HG03095 (cell line): ENCODE measurements around the gene CPE.

ENCODE experiments used
- ATAC-seq: cut with Tn5 transposase; IDR thresholded peaks from one replicate; pipeline ENCODE4 v1.9.1; 2021; ENCODE audit warnings: moderate library complexity; ENCODE audit not compliant: unreplicated experiment

Gene CPE

DNA sequence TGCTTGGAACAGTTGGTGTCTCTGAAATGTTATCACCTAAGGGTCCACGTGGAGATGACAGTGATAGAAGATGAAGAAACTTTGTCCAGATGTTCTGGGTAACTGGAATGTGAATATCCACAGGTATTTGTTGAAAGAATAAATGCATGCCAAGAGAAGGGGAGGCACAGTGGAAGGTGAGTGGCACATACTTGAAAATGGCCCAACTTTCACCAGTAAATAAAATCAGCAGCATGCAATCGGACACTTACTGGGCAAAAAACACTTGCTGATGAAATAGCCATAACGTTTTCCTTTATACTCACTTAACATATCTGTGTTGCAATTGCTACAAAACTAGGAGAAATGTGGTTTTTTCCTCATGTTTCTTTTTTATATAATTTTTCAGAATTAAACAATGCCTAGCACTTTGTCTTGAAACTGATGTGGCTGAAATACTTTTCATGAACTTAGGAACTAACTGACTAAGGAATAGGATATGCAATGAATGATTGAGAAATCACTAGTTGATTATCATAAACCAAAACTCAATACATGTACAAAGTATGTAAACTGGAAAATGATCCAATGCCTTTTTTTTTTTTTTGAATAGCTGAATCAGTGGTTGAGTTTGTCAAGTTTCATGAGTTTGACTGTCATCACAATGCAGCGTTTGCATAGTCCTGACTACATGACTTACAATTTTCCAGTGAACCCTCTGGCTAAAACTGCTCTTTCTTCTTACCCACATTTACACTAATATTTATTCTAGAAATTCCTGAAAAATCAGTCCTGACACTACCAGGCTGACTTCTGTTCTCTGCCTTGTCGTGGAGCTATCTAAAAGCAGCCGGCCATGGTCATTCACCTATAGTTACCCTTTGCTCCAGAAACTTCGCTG lies 127.4 kb downstream of the CPE start:
- no peak for ATAC-seq

DNA sequence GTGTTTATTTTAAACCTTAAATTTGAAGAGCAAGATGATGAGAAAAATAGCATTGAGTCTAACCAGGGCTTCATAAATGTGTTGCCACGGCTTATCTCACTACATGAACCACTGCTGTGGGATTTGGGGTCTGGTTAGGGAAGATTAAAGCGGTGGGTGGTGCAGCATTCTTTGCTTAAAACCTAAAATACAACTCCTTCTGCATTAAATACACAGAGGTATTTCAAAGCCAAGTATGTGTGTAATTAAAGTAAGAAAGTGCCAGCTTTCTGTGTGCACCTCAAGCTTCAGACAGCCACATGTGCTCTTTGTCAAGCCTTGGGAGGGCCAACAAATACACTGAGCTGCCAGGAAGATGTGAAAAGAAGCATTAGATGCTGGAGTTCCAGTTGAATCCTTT lies 128.0 kb downstream of the CPE start:
- no peak for ATAC-seq

DNA sequence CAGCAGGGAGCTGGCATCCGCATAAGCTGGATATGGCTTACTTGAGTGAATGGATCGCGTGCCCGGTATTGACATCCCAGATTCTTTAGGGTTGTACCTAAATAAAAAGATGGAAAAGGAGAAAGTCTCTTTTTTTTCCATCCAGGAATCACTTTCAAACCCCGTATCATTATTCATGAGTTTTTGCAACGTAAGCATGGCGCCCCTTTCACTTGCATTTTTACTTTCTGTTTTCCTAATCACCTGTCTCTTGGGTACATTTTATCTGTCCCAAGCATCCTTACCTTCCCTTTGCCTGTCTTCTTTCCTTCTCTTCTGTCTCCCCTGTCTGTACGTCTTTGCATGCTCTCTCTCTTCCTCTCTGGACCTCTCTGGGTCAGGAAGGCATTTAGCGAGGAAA lies 128.6 kb downstream of the CPE start:
- no peak for ATAC-seq

DNA sequence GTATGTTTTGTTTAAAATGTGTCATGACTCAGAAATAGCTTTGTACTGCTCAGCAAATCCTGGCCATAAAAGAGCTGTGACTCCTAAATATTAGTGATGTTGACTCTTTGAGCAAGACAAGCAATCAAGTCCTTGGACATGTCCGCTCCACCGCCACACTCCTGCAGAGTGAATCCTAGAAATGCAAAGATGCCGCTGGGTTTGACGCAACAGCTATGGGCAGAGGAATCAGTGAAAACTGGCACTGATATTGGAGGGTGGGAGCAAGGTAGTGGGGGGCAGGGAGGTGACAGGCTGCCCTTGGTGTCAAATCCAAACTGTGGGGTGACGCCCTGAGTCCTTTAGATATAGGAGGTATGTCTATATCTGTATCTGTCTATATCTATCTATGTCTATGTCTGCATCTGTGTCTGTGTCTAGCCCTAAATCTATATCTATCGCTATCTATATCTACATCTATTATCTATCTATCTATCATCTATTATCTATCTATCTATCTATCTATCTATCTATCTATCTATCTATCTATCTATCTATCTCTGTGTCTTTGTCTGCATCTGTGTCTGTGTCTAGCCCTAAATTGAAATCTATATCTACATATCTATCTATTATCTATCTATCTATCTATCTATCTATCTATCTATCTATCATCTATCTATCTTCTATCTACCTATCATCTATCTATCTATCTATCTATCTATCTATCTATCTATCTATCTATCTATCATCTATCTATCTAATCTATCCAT lies 129.7 kb downstream of the CPE start:
- no peak for ATAC-seq

DNA sequence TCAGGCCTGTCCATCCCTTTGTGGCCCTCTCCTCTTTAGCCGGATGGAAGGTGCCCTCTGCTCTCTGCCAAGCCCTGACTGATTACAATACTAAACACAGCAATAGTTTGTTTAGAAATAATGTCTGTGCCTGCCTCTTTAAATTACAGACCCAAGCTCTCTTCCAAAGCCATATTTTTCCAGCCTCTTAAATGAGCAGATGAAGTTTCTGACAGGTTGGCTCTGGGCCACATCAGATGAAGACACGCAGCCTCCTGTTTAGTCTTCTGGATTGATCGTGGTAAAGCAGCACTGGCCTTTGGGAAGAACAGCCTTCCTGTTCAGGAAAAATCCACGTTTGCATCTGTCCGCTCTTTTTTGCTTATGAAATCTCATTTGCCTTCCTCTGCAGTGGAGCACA lies 133.6 kb downstream of the CPE start:
- ATAC-seq: no peak

DNA sequence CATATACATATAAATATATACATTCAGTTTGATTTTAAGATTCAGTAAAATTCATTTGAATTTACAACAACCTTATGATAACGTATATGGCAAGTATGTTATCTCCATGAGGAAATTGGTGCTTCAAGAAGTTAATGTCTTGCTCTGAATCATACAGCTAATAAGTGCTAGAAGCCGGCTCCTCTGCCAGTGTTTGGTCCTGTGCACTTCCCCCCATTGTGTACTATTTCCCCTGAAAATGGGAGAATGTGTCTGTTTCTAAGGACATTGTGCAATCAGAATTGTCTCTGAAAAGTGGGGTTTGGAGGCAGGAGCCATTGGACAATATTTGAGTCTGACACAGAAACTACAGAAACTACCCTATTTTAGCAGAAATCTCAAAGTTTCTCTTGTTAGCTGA lies 135.9 kb downstream of the CPE start:
- no peak for ATAC-seq

DNA sequence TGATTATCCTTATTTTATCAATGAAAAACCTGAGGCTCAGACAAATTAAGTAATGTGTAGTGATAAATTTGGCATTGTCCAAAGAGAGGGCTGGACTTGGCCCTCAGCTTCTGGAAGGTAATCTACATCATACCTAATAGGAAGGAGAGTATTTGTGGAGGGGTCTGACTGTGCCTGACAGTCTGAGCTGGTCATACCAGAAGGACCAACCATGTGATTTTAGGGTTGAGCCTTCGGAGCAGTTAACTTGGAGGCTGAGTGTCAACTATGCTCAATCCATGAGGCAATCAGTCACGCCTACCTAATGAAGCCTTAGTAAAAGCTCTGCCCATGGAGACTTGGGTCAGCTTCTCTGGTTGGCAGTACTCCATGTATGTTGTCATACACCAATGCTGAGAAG lies 136.4 kb downstream of the CPE start:
- no peak for ATAC-seq

DNA sequence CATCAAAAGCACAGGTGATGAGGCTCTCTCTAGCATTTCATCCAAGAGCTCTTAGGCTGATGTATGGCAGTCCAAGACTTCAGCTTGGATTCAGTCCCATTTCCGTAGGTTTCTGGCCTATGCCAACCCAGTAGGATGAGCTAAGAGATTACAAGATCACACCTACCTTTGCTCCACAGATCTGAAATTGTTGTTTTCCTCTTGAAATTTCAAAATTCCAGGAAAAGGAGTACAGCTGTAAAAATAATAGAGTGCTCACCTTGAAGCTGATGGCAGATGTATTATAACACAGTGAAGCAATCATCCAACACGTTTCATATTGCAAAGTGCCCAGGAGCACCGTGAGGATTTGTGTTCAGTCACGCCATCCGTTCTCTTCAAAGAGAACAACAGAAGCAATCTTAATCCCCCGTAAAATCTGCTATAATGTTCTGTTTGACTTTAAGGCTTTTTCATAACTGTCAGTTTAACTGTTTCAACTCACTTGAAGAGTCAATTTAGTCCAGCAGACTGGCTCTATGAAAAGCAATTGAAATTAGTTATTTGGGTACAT lies 137.5 kb downstream of the CPE start:
- no peak for ATAC-seq

DNA sequence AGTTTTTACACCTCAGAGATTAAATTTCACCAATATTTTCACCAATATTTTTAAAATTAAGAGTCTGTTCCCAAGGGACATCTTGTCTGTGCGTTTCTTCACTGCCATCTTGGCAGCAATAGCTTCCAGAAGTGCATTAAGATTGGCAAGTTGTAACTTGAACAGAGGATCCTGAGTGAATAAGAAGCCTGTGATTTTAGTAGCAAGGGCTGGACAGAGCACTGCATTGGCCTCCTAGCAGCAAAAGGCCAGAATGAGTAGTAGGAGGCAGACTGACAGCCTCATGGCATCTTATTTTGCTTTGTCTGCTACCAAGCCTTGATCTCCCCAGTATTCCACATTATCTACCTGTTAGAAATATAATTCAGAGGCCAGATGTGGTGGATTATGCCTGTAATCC lies 138.4 kb downstream of the CPE start:
- no peak for ATAC-seq

DNA sequence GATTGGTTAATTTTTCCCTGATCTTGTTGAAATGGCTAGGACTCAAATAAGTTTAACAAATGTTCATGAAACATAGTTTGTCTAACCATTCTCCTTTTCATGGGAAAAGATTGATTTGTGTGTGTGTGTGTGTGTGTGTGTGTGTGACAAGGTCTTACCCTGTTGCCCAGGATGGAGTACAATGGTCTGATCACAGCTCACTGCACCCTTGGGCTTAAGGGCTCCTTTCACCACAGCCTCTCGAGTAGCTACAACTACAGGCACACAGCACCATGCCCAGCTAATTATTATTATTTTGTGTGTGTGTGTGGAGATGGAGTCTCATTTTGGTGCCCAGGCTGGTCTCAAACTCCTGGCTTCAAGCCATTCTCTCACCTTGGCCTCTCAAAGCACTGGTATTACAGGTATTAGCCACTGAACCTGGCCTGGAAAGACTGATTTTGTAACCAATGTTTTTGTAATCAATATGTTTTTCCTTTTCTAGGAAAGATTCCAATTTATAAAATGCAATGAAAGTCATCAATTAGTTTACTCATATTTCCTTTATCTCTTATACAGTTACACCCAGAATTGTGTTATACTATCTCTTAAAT lies 139.3 kb downstream of the CPE start:
- ATAC-seq: no peak

DNA sequence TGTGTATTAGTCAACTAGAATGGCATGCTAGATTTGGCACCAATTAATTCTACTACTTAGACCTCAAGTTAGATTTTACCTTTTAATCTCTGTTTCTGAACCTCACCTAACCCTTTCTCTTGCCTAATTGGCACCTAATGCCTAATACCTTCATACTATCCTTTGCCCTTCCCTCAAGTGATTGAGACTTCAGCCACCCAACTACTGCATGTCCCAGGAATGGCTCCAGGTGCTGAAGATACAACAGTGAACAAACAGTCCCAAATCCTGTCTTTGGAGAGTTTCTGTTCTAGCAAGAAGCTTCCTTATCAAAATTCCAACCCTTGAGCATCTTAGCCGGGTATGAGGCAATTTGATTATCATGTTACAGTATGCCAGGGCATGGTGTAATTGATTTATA lies 139.9 kb downstream of the CPE start:
- no peak for ATAC-seq

DNA sequence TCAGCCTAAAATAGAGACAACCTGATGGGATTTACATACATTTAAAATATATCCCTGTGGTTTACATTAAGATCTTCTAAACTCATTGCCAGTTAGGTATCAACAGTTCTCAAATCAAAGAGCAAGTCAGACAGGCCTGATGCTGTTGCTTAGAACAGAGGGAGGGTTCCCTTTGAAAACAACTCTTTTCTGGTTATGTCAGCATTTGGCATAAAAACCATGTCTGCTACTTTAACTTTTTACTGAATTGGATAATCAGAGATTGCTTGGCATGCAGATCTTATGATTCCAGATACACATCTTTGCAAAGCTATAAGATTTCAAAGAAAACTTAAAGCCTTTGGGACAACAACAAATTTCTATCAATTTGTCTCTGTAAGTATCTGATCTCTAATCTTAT lies 140.8 kb downstream of the CPE start:
- no peak for ATAC-seq

DNA sequence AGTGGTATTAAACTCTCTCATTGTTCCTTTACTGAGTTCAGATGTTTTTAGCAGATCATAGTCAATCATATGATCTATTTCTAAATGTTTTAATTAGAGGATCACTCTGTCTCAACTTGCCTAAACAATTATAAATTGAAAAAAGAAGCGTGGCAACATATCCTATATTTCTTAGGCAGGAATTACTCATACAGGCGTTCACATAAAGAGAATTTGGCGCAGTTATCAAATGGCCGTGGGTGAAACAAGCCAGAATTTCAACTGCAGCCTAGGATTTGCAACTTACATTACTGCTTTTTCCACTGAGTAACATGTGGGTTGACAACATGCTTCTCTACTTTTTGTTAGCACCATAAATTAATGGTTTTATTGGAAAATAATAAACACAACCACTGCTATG lies 141.3 kb downstream of the CPE start:
- no peak for ATAC-seq

DNA sequence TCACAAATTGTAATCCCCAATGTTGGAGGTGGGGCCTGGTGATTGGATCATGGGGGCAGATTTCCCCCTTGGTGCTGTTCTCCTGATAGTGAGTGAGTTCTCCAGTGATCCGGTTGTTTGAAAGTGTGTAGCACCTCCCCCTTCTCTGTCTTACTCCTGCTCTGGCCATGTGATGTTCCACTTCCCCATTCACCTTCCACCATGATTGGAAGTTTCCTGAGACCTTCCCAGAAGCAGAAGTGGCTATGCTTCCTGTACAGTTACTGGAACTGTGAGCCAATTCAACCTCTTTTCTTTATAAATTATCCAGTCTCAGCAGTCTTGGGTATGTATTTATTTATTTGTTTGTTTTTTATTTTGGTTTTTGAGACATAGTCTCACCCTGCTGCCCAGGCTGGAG lies 143.2 kb downstream of the CPE start:
- ATAC-seq: no peak

DNA sequence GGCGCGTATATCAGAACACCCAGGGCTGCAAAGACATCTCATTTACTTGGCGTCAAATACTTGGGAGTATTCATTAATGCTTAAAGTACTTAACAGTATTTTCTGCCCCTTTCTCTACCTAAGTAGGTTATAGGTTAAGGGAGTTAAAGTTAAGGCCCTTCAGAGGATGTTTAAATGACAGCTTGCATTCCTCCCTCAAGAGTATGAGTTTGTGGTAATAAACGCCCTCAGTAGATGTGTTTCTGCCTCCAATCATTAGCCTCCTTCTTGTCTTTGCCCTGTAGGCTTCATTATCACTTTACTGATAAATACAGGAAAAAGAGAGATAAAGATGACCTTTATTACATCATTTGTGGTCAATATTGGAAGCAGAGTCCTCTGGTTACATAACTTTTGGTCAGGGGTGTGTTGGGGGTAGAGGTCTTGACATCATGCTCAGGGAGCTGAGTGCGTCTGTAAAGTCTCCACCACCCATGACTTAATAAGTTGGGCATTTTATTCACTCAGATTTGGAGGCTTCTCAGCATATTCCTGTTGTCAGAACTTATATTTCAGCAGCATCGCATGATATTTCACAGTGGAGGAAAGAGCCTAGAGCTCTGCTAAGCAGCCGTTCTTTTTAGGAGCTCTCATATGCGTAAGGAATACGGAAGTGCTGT lies 145.9 kb downstream of the CPE start:
- no peak for ATAC-seq

DNA sequence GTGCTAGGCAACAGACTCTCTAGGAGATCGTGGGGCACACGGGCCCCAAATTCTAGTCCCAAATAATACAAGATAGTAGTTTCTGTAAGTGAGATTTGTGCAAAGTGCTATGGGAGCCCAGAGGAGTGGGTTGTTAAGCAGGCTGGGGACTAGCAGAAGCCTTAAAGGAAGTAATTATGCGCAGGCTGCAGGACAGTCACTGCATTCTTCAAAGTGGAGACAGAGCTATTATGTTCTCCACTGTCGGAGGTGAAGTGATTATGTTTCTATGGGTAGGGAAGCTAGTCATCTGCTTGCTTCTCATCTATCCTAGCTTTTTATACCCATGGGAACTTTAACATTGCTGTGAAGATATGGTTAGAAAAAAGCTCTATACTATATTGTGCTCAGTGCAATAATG lies 154.2 kb downstream of the CPE start:
- ATAC-seq: no peak

DNA sequence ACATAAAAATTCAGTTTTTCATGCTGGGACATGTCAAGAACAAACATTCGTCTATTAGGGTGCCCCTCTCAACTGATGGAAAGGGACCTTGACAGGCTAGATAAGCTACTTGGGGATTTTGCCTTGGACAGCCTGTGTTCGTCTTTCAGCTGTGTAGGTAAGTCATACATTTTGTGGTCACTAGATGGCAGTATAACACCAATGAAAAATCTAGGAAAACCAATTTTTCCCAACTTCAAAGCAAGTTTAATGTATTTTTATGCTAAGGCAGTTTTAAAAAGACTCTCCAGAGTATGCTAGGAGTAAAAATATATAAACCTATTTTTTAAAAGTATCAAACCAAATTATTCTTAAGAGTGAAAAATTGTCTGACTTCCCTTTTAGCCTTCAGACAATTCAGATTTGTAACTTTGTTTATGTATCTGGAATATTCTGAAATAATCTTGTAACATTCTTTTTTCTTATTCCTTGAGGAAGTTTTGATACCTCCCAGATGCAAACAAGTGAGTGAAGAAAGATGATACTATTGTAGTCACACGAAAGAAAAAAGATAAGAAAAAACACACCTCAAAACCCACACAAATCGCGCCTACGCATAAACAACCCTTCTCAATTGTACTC lies 158.3 kb downstream of the CPE start:
- ATAC-seq: peak; percentile 62

DNA sequence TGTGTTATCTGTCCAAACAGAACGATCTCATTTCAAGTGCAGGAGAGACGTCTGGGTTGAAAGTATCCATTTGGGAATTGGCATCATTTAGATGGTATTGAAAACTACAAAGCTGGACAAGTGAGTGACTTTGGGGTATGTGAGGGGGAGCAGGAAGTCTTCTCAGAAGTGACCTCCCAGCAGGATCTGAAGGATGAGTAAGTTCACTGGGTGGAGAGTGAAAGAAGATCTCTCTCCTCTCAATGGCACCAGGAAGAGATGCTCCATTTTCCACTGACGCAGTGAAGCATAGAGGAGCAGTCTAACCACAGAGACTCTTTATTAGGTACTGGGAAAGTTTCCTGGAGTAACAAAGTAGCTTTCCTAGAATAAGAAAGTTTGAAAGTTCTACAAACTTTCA lies 161.0 kb downstream of the CPE start:
- no peak for ATAC-seq

DNA sequence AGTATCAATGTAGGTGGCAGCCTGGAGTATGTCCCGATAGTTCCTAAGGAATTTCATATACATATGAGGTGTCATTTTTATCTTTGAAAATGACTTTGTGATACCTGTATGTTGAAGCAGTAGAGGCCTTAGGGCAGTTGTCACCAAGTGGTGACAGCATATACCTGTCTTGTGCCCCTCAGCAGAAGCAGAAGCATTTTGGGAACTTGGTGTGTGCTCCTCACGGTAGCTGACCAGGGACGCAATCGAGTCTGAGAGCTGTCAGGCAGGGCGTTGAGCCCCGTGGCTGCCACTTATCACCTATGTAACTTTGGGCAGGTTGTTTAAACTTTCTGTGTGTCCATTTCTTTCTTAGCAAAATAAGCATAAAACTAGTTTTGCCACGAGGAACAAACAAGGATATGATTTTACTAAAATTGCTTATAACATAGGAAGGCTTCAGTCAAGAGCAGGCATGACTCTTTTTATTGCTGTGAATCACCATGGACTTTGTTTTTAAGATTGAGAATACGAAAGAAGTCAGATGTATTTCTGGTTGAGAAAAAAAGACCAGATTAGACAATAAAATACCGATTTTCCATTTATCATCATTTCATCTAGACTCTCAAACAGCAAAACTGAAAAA lies 161.5 kb downstream of the CPE start:
- ATAC-seq: no peak

DNA sequence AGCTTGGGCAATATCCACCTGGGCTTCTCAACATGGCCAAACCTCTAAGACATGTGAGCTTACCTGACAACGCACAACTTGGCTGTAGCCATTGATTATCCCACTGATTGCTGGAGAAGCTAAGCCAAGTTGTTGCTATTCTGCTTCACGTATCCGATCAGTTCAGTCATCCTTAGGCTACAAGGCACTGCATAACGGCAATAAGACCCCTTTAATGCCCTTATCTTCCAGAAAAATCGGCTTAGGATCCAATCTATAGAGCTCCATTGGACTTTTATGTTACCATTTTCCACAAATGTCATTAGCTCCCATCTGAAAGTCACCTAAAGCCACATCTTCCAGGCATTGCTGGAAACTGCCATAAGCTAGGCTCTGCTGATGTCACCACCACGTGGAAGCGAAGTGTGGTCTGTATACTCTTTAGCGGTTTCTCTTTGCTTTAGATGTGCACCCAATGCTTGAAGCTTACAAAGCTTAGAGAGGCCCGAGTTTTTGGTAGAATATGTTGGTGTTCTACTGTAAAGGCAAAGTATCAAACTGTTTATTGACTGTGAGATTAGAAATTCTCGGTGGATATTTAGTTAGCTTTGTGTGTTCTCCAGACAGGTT lies 163.1 kb downstream of the CPE start:
- ATAC-seq: no peak
